B cell (primary cell): ENCODE results near the gene ERCC1.
A peak's percentile ranks its signal among the peaks of the same experiment; 100 is the strongest.

Experiments used
- EZH2 ChIP-seq: IDR thresholded peaks from 2 replicates; pipeline ENCODE4 v1.6.1; 2012; ENCODE audit warnings: borderline replicate concordance, low read depth, mild to moderate bottlenecking, moderate library complexity, low read length; ENCODE audit not compliant: insufficient read depth, poor library complexity, severe bottlenecking
- TF ChIP-seq, protein P1 (sequence below): fragments of 200-600 bp; IDR thresholded peaks from one replicate; pipeline ENCODE4 v1.8.0; 2022; ENCODE audit warnings: antibody characterized with exemption, mild to moderate bottlenecking

GRCh38 chr19:45402298-45403061 lies 21.2 kb downstream of the ERCC1 start:
- TF ChIP-seq, protein P1, sequence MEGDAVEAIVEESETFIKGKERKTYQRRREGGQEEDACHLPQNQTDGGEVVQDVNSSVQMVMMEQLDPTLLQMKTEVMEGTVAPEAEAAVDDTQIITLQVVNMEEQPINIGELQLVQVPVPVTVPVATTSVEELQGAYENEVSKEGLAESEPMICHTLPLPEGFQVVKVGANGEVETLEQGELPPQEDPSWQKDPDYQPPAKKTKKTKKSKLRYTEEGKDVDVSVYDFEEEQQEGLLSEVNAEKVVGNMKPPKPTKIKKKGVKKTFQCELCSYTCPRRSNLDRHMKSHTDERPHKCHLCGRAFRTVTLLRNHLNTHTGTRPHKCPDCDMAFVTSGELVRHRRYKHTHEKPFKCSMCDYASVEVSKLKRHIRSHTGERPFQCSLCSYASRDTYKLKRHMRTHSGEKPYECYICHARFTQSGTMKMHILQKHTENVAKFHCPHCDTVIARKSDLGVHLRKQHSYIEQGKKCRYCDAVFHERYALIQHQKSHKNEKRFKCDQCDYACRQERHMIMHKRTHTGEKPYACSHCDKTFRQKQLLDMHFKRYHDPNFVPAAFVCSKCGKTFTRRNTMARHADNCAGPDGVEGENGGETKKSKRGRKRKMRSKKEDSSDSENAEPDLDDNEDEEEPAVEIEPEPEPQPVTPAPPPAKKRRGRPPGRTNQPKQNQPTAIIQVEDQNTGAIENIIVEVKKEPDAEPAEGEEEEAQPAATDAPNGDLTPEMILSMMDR: peak; percentile 72
- TF ChIP-seq EZH2: no peak
